ENCODE measurements around the gene PPARA. TPM values are rescaled to one million over a fixed set of nuclear protein-coding genes. Genes with fewer than 3 reads are reported as not detected.

PPARA gene
- total RNA-seq, 1 donor from 2014 or later, result 101 TPM

- intact Hi-C loops (cut with micrococcal nuclease), result no loop called here
- Histone ChIP-seq H3K36me3 (peaks cover 38% of the 10 kb centered on the region), H3K4me1 (peaks cover 53% of the 10 kb centered on the region), H3K27ac (replicated peaks) (no peak overlapping the region), H3K4me3 (no peak overlapping the region), H3K9me3 (replicated peaks) (no peaks in the 10 kb centered on the region), H3K27me3 (ENCODE audit: low read depth) (no peaks in the 10 kb centered on the region)
- TF ChIP-seq CTCF (IDR thresholded peaks at IDR 0.05; ENCODE audit: borderline replicate concordance), result no peak
- no peak for DNase-seq
These were observed 8.0 kb downstream of the PPARA start for GRCh38 chr22:46158283-46158682.

GRCh38 chr22:46159212-46159611, 8.9 kb downstream of the PPARA start:
- no peak for DNase-seq
- peaks cover 34% of the 10 kb centered on the region for H3K36me3 ChIP-seq
- H3K4me1 ChIP-seq, result peaks cover 47% of the 10 kb centered on the region
- intact Hi-C loops (cut with micrococcal nuclease), result no loop called here
- H3K27ac ChIP-seq (replicated peaks), result no peak overlapping the region
- no peaks in the 10 kb centered on the region for H3K27me3 ChIP-seq (ENCODE audit: low read depth)
- TF ChIP-seq CTCF (IDR thresholded peaks at IDR 0.05; ENCODE audit: borderline replicate concordance), result no peak
- H3K9me3 ChIP-seq (replicated peaks), result no peaks in the 10 kb centered on the region
- no peak overlapping the region for H3K4me3 ChIP-seq

- intact Hi-C loops (cut with micrococcal nuclease), result no loop called here
- DNase-seq, result no peak
- Histone ChIP-seq H3K4me1 (peaks cover 42% of the 10 kb centered on the region), H3K36me3 (peaks cover 34% of the 10 kb centered on the region), H3K27me3 (ENCODE audit: low read depth) (no peaks in the 10 kb centered on the region), H3K27ac (replicated peaks) (no peak overlapping the region), H3K9me3 (replicated peaks) (no peaks in the 10 kb centered on the region), H3K4me3 (no peak overlapping the region)
- no peak for TF ChIP-seq CTCF (IDR thresholded peaks at IDR 0.05; ENCODE audit: borderline replicate concordance)
These were observed 9.5 kb downstream of the PPARA start for GRCh38 chr22:46159777-46160176.

GRCh38 chr22:46162285-46162684, 12.0 kb downstream of the PPARA start:
- Histone ChIP-seq H3K4me1 (peaks cover 19% of the 10 kb centered on the region), H3K9me3 (replicated peaks) (no peaks in the 10 kb centered on the region), H3K4me3 (no peak overlapping the region), H3K36me3 (peaks cover 18% of the 10 kb centered on the region), H3K27me3 (ENCODE audit: low read depth) (no peaks in the 10 kb centered on the region), H3K27ac (replicated peaks) (no peak overlapping the region)
- intact Hi-C loops (cut with micrococcal nuclease), result no loop called here
- DNase-seq, result no peak
- no peak for TF ChIP-seq CTCF (IDR thresholded peaks at IDR 0.05; ENCODE audit: borderline replicate concordance)

- H3K27me3 ChIP-seq (ENCODE audit: low read depth), result no peaks in the 10 kb centered on the region
- H3K4me1 ChIP-seq, result peaks cover 18% of the 10 kb centered on the region
- no peaks in the 10 kb centered on the region for H3K9me3 ChIP-seq (replicated peaks)
- TF ChIP-seq CTCF (IDR thresholded peaks at IDR 0.05; ENCODE audit: borderline replicate concordance), result no peak
- no peak for DNase-seq
- no peak overlapping the region for H3K4me3 ChIP-seq
- H3K27ac ChIP-seq (replicated peaks), result peak overlapping the region; percentile 56
- intact Hi-C loops (cut with micrococcal nuclease), result no loop called here
- H3K36me3 ChIP-seq, result peaks cover 13% of the 10 kb centered on the region
These were observed 12.6 kb downstream of the PPARA start for GRCh38 chr22:46162771-46163556.

Data from left ventricle myocardium inferior (tissue), 1 donor.